Esophagus squamous epithelium (tissue), 4 donors: ENCODE measurements around the gene HOXA4.

ENCODE experiments used
- CTCF ChIP-seq, 6 experiments: fragments of 450-650 bp in 4 of 6; fragments of 200-600 bp in 2 of 6; sonication (generic) in 2 of 6; IDR thresholded peaks; one replicate each; pipeline ENCODE4 v1.5.1; 2016 to 2019; ENCODE audit warnings: antibody characterized with exemption in 6 of 6, mild to moderate bottlenecking in 4 of 6, moderate library complexity in 4 of 6
- POLR2A ChIP-seq, 4 donors: fragments of 450-650 bp; IDR thresholded peaks; one replicate each; pipeline ENCODE4 v1.6.1; 2017; ENCODE audit warnings: antibody characterized with exemption in 4 of 4, mild to moderate bottlenecking in 4 of 4, moderate library complexity in 3 of 4

GRCh38 chr7:27178366-27178765 lies 47.8 kb upstream of the HOXA4 start:
- TF ChIP-seq POLR2A (IDR thresholded peaks at IDR 0.05) (no peak), CTCF (IDR thresholded peaks at IDR 0.05) (no peak)
